HepG2 (cell line): ENCODE data around the gene TMEM198. TPM values are rescaled to one million over a fixed set of nuclear protein-coding genes. Genes with fewer than 3 reads are reported as not detected.

Source experiments
- ADNP ChIP-seq: sonication (generic); formaldehyde crosslinking; IDR thresholded peaks from 2 replicates; pipeline ENCODE4 v1.4.0; 2020; ENCODE audit warnings: missing genetic modification reagents
- ARID2 ChIP-seq: sonication (generic); formaldehyde crosslinking; IDR thresholded peaks from 2 replicates; pipeline ENCODE4 v1.8.1; 2022; ENCODE audit warnings: mild to moderate bottlenecking, missing genetic modification reagents, borderline replicate concordance
- HDAC2 ChIP-seq: sonication (generic); formaldehyde crosslinking; IDR thresholded peaks from 2 replicates; pipeline ENCODE4 v1.4.0; 2020; ENCODE audit warnings: missing genetic modification reagents
- HNRNPH1 ChIP-seq: fragments of 200-400 bp; formaldehyde crosslinking; optimal IDR thresholded peaks from 2 replicates; pipeline ENCODE3; 2017; ENCODE audit warnings: mild to moderate bottlenecking, low read depth, low read length
- HOXA7 ChIP-seq: sonication (generic); formaldehyde crosslinking; IDR thresholded peaks from 2 replicates; pipeline ENCODE4 v1.8.1; 2022; ENCODE audit warnings: mild to moderate bottlenecking, missing genetic modification reagents, moderate library complexity
- MEIS2 ChIP-seq: sonication (generic); formaldehyde crosslinking; IDR thresholded peaks from 2 replicates; pipeline ENCODE4 v1.9.0; 2021; ENCODE audit warnings: mild to moderate bottlenecking, missing genetic modification reagents
- NFKB2 ChIP-seq: sonication (generic); formaldehyde crosslinking; IDR thresholded peaks from 2 replicates; pipeline ENCODE4 v1.4.0; 2020; ENCODE audit warnings: missing genetic modification reagents, borderline replicate concordance
- POLR2AphosphoS5 ChIP-seq: IDR thresholded peaks from 2 replicates; pipeline ENCODE4 v1.6.1; 2012; ENCODE audit warnings: low read depth, low read length
- REXO4 ChIP-seq: sonication (generic); formaldehyde crosslinking; IDR thresholded peaks from 2 replicates; pipeline ENCODE4 v1.8.0; 2022; ENCODE audit warnings: missing genetic modification reagents, mild to moderate bottlenecking, borderline replicate concordance
- SNAPC2 ChIP-seq: sonication (generic); formaldehyde crosslinking; IDR thresholded peaks from 2 replicates; pipeline ENCODE4 v1.8.1; 2022; ENCODE audit warnings: mild to moderate bottlenecking, missing genetic modification reagents
- ZFP82 ChIP-seq: sonication (generic); formaldehyde crosslinking; IDR thresholded peaks from 2 replicates; pipeline ENCODE4 v1.5.1; 2020; ENCODE audit warnings: mild to moderate bottlenecking, missing genetic modification reagents, borderline replicate concordance
- ZKSCAN5 ChIP-seq: sonication (generic); formaldehyde crosslinking; IDR thresholded peaks from 2 replicates; pipeline ENCODE4 v1.5.1; 2020; ENCODE audit warnings: mild to moderate bottlenecking, missing genetic modification reagents
- ZMAT3 ChIP-seq: sonication (generic); formaldehyde crosslinking; conservative IDR thresholded peaks from 2 replicates; pipeline ENCODE4 v1.7.0; 2021; ENCODE audit warnings: missing genetic modification reagents
- ZNF124 ChIP-seq: sonication (generic); formaldehyde crosslinking; IDR thresholded peaks from 2 replicates; pipeline ENCODE4 v1.4.0; 2020; ENCODE audit warnings: missing genetic modification reagents
- ZNF136 ChIP-seq: sonication (generic); formaldehyde crosslinking; IDR thresholded peaks from 2 replicates; pipeline ENCODE4 v1.8.1; 2022; ENCODE audit warnings: low read depth, mild to moderate bottlenecking, moderate library complexity, missing genetic modification reagents
- ZNF251 ChIP-seq: sonication (generic); formaldehyde crosslinking; IDR thresholded peaks from 2 replicates; pipeline ENCODE4 v1.9.0; 2021; ENCODE audit warnings: mild to moderate bottlenecking, missing genetic modification reagents
- polyA plus RNA-seq, 8 experiments: library from polyadenylated mRNA; depleted of rRNA in 3 of 8; stranded (reverse) in 7 of 8; unstranded in 1 of 8; fragments of >200 nt; fragmentation: Illumina TruSeq in 4 of 8; extraction: Trizol in 4 of 8; gene quantifications; 2 replicates each; pipeline versions ENCODE4 v1.2.1 to v1.2.3, GENCODE V29; 2011 to 2016; ENCODE audit warnings: low read depth in 4 of 8, missing spikeins in 1 of 8, mixed read lengths in 1 of 8; ENCODE audit not compliant: insufficient read depth in 1 of 8
- total RNA-seq, 5 experiments: library from RNA; depleted of rRNA; stranded (reverse); fragments of >200 nt; fragmentation: Illumina TruSeq; extraction: Trizol; gene quantifications; 2 replicates each; pipeline ENCODE4 v1.2.3, GENCODE V29; 2016; ENCODE audit warnings: low read depth in 1 of 5
- TF ChIP-seq, protein P1 (sequence below): sonication (generic); formaldehyde crosslinking; IDR thresholded peaks from 2 replicates; pipeline ENCODE4 v1.4.0; 2020; ENCODE audit warnings: mild to moderate bottlenecking, missing genetic modification reagents
- TF ChIP-seq, protein P2 (sequence below), 2 experiments: fragments of 450-650 bp in 1 of 2; sonication (generic) in 1 of 2; formaldehyde crosslinking; IDR thresholded peaks; 2 replicates each; pipeline versions ENCODE4 v1.5.0 to v1.8.0; 2020 to 2022; ENCODE audit warnings: mild to moderate bottlenecking in 1 of 2, missing genetic modification reagents in 1 of 2
- TF ChIP-seq, protein P3 (sequence below): sonication (generic); formaldehyde crosslinking; IDR thresholded peaks from 2 replicates; pipeline ENCODE4 v1.4.0; 2020; ENCODE audit warnings: mild to moderate bottlenecking, missing genetic modification reagents
- TF ChIP-seq, protein P4 (sequence below): sonication (generic); formaldehyde crosslinking; IDR thresholded peaks from 2 replicates; pipeline ENCODE4 v1.4.0; 2020; ENCODE audit warnings: low read depth, mild to moderate bottlenecking, missing genetic modification reagents

The TMEM198 gene
- total and polyA plus RNA-seq, 2 of the 13 experiments (the other 11 are each of a cell fraction or from before 2014, with no cell fraction given) = 17.3 to 23.5 TPM

DNA sequence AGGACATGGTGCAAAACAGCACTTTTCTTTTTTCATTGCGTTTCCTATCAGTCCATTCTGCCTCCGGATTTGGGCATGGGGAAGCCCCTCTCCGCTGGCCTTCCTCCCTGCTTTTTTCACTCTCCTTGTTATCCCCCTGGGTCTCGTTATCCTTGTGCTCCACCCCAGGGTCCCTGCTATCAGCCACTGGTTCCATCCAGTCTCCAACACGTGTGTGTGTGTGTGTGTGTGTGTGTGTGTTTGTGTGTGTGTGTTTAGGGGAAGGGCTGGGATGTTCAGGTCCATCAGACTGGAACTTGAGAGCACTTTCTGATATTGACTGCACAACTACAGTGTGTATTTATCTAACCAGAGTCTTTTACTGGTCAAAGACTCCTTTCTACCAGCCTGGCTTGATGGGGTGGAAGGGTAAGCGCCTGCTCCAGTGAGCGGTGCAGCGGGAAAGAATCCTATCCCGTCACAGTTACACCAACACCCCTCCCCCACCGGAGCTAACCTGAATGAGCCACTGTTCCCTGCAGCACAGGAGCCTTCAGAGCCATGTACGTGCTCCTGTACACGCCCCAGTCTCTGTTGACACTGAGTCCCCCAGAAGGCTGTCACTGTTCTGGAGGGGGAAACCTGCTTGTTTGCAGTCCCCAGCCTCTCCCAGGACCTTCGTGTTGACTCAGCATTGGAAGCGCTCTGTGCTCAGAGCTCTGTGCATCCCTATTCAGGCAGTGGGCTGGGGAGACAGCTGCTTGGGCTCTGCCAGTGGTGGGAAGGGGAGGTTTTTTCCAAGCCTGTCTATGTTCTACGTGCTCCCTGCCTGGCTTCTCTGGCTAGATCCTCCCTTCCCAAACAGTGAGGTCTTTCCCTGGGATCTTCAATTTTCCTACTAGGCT is 32.9 kb downstream of the TMEM198 start (continued):
- TF ChIP-seq, protein P1, sequence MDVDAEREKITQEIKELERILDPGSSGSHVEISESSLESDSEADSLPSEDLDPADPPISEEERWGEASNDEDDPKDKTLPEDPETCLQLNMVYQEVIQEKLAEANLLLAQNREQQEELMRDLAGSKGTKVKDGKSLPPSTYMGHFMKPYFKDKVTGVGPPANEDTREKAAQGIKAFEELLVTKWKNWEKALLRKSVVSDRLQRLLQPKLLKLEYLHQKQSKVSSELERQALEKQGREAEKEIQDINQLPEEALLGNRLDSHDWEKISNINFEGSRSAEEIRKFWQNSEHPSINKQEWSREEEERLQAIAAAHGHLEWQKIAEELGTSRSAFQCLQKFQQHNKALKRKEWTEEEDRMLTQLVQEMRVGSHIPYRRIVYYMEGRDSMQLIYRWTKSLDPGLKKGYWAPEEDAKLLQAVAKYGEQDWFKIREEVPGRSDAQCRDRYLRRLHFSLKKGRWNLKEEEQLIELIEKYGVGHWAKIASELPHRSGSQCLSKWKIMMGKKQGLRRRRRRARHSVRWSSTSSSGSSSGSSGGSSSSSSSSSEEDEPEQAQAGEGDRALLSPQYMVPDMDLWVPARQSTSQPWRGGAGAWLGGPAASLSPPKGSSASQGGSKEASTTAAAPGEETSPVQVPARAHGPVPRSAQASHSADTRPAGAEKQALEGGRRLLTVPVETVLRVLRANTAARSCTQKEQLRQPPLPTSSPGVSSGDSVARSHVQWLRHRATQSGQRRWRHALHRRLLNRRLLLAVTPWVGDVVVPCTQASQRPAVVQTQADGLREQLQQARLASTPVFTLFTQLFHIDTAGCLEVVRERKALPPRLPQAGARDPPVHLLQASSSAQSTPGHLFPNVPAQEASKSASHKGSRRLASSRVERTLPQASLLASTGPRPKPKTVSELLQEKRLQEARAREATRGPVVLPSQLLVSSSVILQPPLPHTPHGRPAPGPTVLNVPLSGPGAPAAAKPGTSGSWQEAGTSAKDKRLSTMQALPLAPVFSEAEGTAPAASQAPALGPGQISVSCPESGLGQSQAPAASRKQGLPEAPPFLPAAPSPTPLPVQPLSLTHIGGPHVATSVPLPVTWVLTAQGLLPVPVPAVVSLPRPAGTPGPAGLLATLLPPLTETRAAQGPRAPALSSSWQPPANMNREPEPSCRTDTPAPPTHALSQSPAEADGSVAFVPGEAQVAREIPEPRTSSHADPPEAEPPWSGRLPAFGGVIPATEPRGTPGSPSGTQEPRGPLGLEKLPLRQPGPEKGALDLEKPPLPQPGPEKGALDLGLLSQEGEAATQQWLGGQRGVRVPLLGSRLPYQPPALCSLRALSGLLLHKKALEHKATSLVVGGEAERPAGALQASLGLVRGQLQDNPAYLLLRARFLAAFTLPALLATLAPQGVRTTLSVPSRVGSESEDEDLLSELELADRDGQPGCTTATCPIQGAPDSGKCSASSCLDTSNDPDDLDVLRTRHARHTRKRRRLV (CRISPR knock-in tag) = peak; percentile 96
- TF ChIP-seq, protein P2, sequence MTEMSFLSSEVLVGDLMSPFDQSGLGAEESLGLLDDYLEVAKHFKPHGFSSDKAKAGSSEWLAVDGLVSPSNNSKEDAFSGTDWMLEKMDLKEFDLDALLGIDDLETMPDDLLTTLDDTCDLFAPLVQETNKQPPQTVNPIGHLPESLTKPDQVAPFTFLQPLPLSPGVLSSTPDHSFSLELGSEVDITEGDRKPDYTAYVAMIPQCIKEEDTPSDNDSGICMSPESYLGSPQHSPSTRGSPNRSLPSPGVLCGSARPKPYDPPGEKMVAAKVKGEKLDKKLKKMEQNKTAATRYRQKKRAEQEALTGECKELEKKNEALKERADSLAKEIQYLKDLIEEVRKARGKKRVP (CRISPR knock-in tag; IDR thresholded peaks at IDR 0.05) = no peak; a peak in 1 of 4 replicates
- TF ChIP-seq HOXA7 (no peak), ZNF124 (CRISPR knock-in tag) (peak; percentile 97; the same call in 1 of the 2 replicates), HDAC2 (CRISPR knock-in tag) (peak; percentile 99), ARID2 (CRISPR knock-in tag) (no peak; the same call in 1 of the 2 replicates), REXO4 (CRISPR knock-in tag) (no peak), ZKSCAN5 (CRISPR knock-in tag) (no peak), MEIS2 (CRISPR knock-in tag) (peak; percentile 98), ZFP82 (no peak; the same call in 1 of the 2 replicates), POLR2AphosphoS5 (peak; percentile 79), NFKB2 (peak; percentile 86), ZNF136 (CRISPR knock-in tag) (peak; percentile 99), ZNF251 (no peak), HNRNPH1 (peak; percentile 79), ADNP (CRISPR knock-in tag) (no peak), SNAPC2 (CRISPR knock-in tag) (peak; percentile 13; the same call in 1 of the 2 replicates), ZMAT3 (CRISPR knock-in tag) (peak; percentile 73; the same call in 1 of the 2 replicates)
- TF ChIP-seq, protein P3, sequence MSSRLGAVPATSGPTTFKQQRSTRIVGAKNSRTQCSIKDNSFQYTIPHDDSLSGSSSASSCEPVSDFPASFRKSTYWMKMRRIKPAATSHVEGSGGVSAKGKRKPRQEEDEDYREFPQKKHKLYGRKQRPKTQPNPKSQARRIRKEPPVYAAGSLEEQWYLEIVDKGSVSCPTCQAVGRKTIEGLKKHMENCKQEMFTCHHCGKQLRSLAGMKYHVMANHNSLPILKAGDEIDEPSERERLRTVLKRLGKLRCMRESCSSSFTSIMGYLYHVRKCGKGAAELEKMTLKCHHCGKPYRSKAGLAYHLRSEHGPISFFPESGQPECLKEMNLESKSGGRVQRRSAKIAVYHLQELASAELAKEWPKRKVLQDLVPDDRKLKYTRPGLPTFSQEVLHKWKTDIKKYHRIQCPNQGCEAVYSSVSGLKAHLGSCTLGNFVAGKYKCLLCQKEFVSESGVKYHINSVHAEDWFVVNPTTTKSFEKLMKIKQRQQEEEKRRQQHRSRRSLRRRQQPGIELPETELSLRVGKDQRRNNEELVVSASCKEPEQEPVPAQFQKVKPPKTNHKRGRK = no peak
- TF ChIP-seq, protein P4, sequence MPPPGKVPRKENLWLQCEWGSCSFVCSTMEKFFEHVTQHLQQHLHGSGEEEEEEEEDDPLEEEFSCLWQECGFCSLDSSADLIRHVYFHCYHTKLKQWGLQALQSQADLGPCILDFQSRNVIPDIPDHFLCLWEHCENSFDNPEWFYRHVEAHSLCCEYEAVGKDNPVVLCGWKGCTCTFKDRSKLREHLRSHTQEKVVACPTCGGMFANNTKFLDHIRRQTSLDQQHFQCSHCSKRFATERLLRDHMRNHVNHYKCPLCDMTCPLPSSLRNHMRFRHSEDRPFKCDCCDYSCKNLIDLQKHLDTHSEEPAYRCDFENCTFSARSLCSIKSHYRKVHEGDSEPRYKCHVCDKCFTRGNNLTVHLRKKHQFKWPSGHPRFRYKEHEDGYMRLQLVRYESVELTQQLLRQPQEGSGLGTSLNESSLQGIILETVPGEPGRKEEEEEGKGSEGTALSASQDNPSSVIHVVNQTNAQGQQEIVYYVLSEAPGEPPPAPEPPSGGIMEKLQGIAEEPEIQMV = peak; percentile 75; the same call in 1 of the 2 replicates
